ENCODE measurements around the gene TTLL10. TPM values are rescaled to one million over a fixed set of nuclear protein-coding genes. Genes with fewer than 3 reads are reported as not detected.

Gene TTLL10
- total RNA-seq, 3 donors from 2014 or later (not counting 1 experiment from before 2014, with no cell fraction given), result 0.23 to 1.7 (median 1.7) TPM

- peaks cover 47% of the 10 kb centered on the region for H3K4me1 ChIP-seq (ENCODE audit: control insufficient read depth, insufficient read depth, low read length)
- no peak overlapping the region for H3K4me3 ChIP-seq (ENCODE audit: low read length)
- peaks cover 16% of the 10 kb centered on the region for H3K36me3 ChIP-seq (ENCODE audit: control insufficient read depth, insufficient read depth, low read length)
- peak overlapping the region; percentile 88 for H3K4me3 Mint-ChIP-seq
- ATAC-seq (no peak), DNase-seq (no peak)
- no peaks in the 10 kb centered on the region for H3K27me3 Mint-ChIP-seq (ENCODE audit: low read depth in 2 of 2)
- no peak for TF ChIP-seq CTCF (IDR thresholded peaks at IDR 0.05)
- H3K27ac Mint-ChIP-seq, result peak overlapping the region; percentile 64 to 70
- H3K9me3 Mint-ChIP-seq, result no peaks in the 10 kb centered on the region
- H3K27me3 ChIP-seq (ENCODE audit: control insufficient read depth, insufficient read depth, low read length), result peaks cover 2% of the 10 kb centered on the region
- H3K36me3 Mint-ChIP-seq, result no peaks in the 10 kb centered on the region
- WGBS (ENCODE audit: insufficient coverage), result 94% methylated on average over 15 of the region's 15 CpGs
- H3K4me1 Mint-ChIP-seq, result peaks cover 28 to 29% of the 10 kb centered on the region in 2 donors
- H3K9me3 ChIP-seq (ENCODE audit: control insufficient read depth, insufficient read depth, low read length), result no peaks in the 10 kb centered on the region
- intact Hi-C loops (cut with micrococcal nuclease), result no loop called here
- no peak overlapping the region for H3K27ac ChIP-seq (ENCODE audit: low read length)
These were observed 59.9 kb downstream of the TTLL10 start for GRCh38 chr1:1233567-1233892.

GRCh38 chr1:1234180-1234808 is 60.6 kb downstream of the TTLL10 start:
- H3K4me1 Mint-ChIP-seq, result peaks cover 27 to 29% of the 10 kb centered on the region in 2 donors
- ATAC-seq (no peak), DNase-seq (no peak)
- Histone ChIP-seq H3K4me1 (ENCODE audit: control insufficient read depth, insufficient read depth, low read length) (peaks cover 39% of the 10 kb centered on the region), H3K4me3 (ENCODE audit: low read length) (no peak overlapping the region), H3K27ac (ENCODE audit: low read length) (no peak overlapping the region), H3K36me3 (ENCODE audit: control insufficient read depth, insufficient read depth, low read length) (peaks cover 10% of the 10 kb centered on the region), H3K9me3 (ENCODE audit: control insufficient read depth, insufficient read depth, low read length) (no peaks in the 10 kb centered on the region), H3K27me3 (ENCODE audit: control insufficient read depth, insufficient read depth, low read length) (peaks cover 2% of the 10 kb centered on the region)
- peak overlapping the region; percentile 64 to 70 for H3K27ac Mint-ChIP-seq
- peak overlapping the region; percentile 88 for H3K4me3 Mint-ChIP-seq
- no peaks in the 10 kb centered on the region for H3K27me3 Mint-ChIP-seq (ENCODE audit: low read depth in 2 of 2)
- intact Hi-C loops (cut with micrococcal nuclease), result no loop called here
- H3K9me3 Mint-ChIP-seq, result no peaks in the 10 kb centered on the region
- no peak for TF ChIP-seq CTCF (IDR thresholded peaks at IDR 0.05)
- WGBS (ENCODE audit: insufficient coverage), result 96% methylated on average over 28 of the region's 28 CpGs
- no peaks in the 10 kb centered on the region for H3K36me3 Mint-ChIP-seq

- no peaks in the 10 kb centered on the region for H3K36me3 Mint-ChIP-seq
- no peak for ATAC-seq
- peaks cover 31% of the 10 kb centered on the region for H3K4me1 ChIP-seq (ENCODE audit: control insufficient read depth, insufficient read depth, low read length)
- H3K9me3 ChIP-seq (ENCODE audit: control insufficient read depth, insufficient read depth, low read length), result no peaks in the 10 kb centered on the region
- H3K27me3 ChIP-seq (ENCODE audit: control insufficient read depth, insufficient read depth, low read length), result peaks cover 2% of the 10 kb centered on the region
- H3K36me3 ChIP-seq (ENCODE audit: control insufficient read depth, insufficient read depth, low read length), result peaks cover 5% of the 10 kb centered on the region
- TF ChIP-seq CTCF (IDR thresholded peaks at IDR 0.05), result no peak
- 91% methylated on average over 27 of the region's 27 CpGs for WGBS (ENCODE audit: insufficient coverage)
- H3K4me3 ChIP-seq (ENCODE audit: low read length), result no peak overlapping the region
- DNase-seq, result no peak
- no peak overlapping the region for H3K27ac ChIP-seq (ENCODE audit: low read length)
- peak overlapping the region; percentile 17 for H3K4me3 Mint-ChIP-seq
- no peaks in the 10 kb centered on the region for H3K27me3 Mint-ChIP-seq (ENCODE audit: low read depth in 2 of 2)
- H3K27ac Mint-ChIP-seq, result no peak overlapping the region
- no peaks in the 10 kb centered on the region for H3K9me3 Mint-ChIP-seq
- H3K4me1 Mint-ChIP-seq, result peaks cover 18 to 20% of the 10 kb centered on the region in 2 donors
- intact Hi-C loops (cut with micrococcal nuclease), result no loop called here
These were observed 61.5 kb downstream of the TTLL10 start for GRCh38 chr1:1235016-1235744.

All from natural killer cell (primary cell).